ENCODE results near the gene ENOX1. TPM values are rescaled to one million over a fixed set of nuclear protein-coding genes. Genes with fewer than 3 reads are reported as not detected.

Gene ENOX1
- total and polyA plus RNA-seq, 2 donors (not counting 3 experiments of a cell fraction or from before 2014, with no cell fraction given), result 0.17 to 0.97 TPM

DNA sequence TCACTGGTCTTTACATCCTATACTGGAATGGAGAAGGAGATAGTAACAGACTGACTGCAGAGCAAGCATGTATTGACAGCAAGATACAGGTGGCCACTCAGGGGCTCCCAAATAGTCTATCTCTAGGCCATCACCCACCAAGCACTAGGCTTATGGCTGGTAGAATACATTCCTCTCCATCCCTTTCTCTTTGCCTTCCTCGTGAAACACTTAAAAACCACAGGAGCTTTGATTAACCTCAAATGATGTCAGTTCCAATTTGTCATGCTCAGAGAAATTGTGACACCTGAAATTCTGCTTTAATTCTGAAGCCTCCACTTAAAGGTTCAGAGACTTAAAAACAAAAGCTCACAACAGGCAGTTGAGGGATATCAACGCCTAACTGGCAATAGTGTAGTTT, 17.2 kb downstream of the ENOX1 start:
- FAIRE-seq, result no peak
- DNase-seq (ENCODE audit: low read depth, low spot score), result no peak
- H3K9me1 ChIP-seq (replicated peaks; ENCODE audit: control insufficient read depth, extremely low read depth, insufficient read depth, low read length), result no peaks in the 10 kb centered on the region
- no peak overlapping the region for H3K4me2 ChIP-seq (ENCODE audit: insufficient read depth, low read length)
- CTCF ChIA-PET, result no interaction called here
- BruUV-seq (replicated peaks), result no TSS peak
- intact Hi-C loops (cut with micrococcal nuclease), result no loop called here
- no peaks in the 10 kb centered on the region for H3K36me3 ChIP-seq (ENCODE audit: control insufficient read depth in 2 of 2, extremely low read depth in 1 of 2, insufficient read depth in 2 of 2, low read length in 2 of 2)
- TF ChIP-seq GATA2 (IDR thresholded peaks at IDR 0.05; ENCODE audit: insufficient read depth, insufficient read length, low read depth, low read length) (no peak), EZH2 (IDR thresholded peaks at IDR 0.05; ENCODE audit: borderline replicate concordance, low read depth, low read length, severe bottlenecking) (no peak), JUN (IDR thresholded peaks at IDR 0.05; ENCODE audit: borderline replicate concordance, insufficient read depth, insufficient read length, low read depth) (no peak), MYC (IDR thresholded peaks at IDR 0.05; ENCODE audit: low read depth, low read length) (no peak), FOS (IDR thresholded peaks at IDR 0.05; ENCODE audit: borderline replicate concordance, insufficient read depth, low read length) (no peak), POLR2A (IDR thresholded peaks at IDR 0.05; ENCODE audit: low read depth, low read length) (no peak), POLR2AphosphoS5 (IDR thresholded peaks at IDR 0.05; ENCODE audit: insufficient read depth, low read depth, low read length) (no peak)
- TF ChIP-seq, protein P1, sequence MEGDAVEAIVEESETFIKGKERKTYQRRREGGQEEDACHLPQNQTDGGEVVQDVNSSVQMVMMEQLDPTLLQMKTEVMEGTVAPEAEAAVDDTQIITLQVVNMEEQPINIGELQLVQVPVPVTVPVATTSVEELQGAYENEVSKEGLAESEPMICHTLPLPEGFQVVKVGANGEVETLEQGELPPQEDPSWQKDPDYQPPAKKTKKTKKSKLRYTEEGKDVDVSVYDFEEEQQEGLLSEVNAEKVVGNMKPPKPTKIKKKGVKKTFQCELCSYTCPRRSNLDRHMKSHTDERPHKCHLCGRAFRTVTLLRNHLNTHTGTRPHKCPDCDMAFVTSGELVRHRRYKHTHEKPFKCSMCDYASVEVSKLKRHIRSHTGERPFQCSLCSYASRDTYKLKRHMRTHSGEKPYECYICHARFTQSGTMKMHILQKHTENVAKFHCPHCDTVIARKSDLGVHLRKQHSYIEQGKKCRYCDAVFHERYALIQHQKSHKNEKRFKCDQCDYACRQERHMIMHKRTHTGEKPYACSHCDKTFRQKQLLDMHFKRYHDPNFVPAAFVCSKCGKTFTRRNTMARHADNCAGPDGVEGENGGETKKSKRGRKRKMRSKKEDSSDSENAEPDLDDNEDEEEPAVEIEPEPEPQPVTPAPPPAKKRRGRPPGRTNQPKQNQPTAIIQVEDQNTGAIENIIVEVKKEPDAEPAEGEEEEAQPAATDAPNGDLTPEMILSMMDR (IDR thresholded peaks at IDR 0.05; ENCODE audit: extremely low read depth in 1 of 2, insufficient read depth in 1 of 2, low read depth in 1 of 2, low read length in 2 of 2), result no peak
- TF ChIP-seq, protein P2, sequence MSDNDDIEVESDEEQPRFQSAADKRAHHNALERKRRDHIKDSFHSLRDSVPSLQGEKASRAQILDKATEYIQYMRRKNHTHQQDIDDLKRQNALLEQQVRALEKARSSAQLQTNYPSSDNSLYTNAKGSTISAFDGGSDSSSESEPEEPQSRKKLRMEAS (IDR thresholded peaks at IDR 0.05; ENCODE audit: insufficient read depth, insufficient read length), result no peak
- H3K9ac ChIP-seq (replicated peaks; ENCODE audit: extremely low read depth, insufficient read depth, low read length), result no peak overlapping the region
- H3K79me2 ChIP-seq (ENCODE audit: control insufficient read depth, insufficient read depth, low read length), result no peaks in the 10 kb centered on the region
- no peak overlapping the region for H2AFZ ChIP-seq (ENCODE audit: low read depth, low read length)
- no peaks in the 10 kb centered on the region for H4K20me1 ChIP-seq (replicated peaks; ENCODE audit: control insufficient read depth, extremely low read depth, insufficient read depth, low read length)
- H3K27ac ChIP-seq (ENCODE audit: insufficient read depth, low read depth, low read length), result no peak overlapping the region
- dilution Hi-C loops (cut with MboI; ENCODE audit: extremely low pct_ligation_motif_present, low sequenced_read_pairs), result no loop called here
- H3K4me1 ChIP-seq (ENCODE audit: control insufficient read depth, extremely low read depth, insufficient read depth, low read length), result no peaks in the 10 kb centered on the region
- POLR2A ChIA-PET, result no interaction called here
- H3K27me3 ChIP-seq (ENCODE audit: control insufficient read depth in 2 of 2, insufficient read depth in 2 of 2, low read length in 2 of 2), result peaks cover 0 to 2% of the 10 kb centered on the region in 2 experiments
- no peaks in the 10 kb centered on the region for H3K9me3 ChIP-seq (replicated peaks; ENCODE audit: control insufficient read depth, insufficient read depth, low read length)
- no peak overlapping the region for H3K4me3 ChIP-seq (replicated peaks in 1 of 3; ENCODE audit: insufficient read depth in 1 of 3, low read depth in 1 of 3, low read length in 3 of 3)
